ENCODE results near the gene HASPIN. TPM values are rescaled to one million over a fixed set of nuclear protein-coding genes. Genes with fewer than 3 reads are reported as not detected.

HASPIN gene
- total and polyA plus RNA-seq, 2 of the 8 experiments (the other 6 are each of a cell fraction or from before 2014, with no cell fraction given), result 7.8 to 29.5 TPM

DNA sequence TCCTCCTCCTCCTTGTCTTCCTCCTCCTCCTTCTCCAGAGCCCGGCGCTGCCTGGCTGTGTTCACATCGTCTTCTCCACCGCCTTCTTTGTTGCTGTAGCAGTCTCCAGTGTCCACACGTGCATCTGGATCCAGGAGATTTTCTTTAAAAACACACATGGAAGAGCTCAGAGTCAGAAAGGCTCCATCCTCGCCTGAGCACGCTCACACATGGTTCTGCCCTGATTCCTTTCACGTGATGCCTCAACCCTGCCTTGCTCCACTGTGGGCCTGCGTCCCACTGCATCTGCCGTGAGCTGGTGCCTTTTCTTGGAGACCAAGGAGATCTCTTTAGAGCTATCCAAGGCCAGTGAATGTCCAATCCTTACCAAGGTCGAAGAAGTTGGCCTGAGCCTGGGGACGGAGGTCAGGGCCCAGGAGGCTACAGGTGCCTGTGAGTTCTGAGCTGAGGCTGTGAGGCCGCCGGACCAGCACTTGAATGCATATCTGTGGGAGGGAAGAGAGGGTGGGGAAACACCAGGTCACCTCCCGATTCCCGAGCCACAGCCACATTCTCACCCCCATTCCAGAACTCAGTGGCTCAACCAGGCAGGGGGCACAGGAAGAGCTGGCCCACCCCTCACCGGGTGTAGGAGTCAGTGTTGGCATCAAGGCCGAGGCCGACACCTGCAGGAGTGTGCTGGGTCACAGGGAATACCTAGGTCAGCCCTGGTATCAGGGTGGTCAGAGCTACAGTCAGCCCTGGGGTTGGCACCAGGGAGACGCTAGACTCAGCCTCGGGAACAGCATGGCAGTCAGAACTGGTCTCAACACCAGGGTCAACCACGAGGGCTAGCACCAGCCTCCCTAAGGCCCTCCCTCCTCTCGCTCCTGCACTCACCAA, 37.6 kb downstream of the HASPIN start (continued):
- TF ChIP-seq, protein P1, sequence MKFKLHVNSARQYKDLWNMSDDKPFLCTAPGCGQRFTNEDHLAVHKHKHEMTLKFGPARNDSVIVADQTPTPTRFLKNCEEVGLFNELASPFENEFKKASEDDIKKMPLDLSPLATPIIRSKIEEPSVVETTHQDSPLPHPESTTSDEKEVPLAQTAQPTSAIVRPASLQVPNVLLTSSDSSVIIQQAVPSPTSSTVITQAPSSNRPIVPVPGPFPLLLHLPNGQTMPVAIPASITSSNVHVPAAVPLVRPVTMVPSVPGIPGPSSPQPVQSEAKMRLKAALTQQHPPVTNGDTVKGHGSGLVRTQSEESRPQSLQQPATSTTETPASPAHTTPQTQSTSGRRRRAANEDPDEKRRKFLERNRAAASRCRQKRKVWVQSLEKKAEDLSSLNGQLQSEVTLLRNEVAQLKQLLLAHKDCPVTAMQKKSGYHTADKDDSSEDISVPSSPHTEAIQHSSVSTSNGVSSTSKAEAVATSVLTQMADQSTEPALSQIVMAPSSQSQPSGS (IDR thresholded peaks at IDR 0.05; ENCODE audit: low read length), result no peak
- TF ChIP-seq BACH1 (IDR thresholded peaks at IDR 0.05; ENCODE audit: low read length) (no peak), CTBP2 (IDR thresholded peaks at IDR 0.05; ENCODE audit: borderline replicate concordance, insufficient read depth, insufficient read length, low read length) (no peak)

Data from H1 (cell line).